Spinal cord (tissue), 10 donors: ENCODE measurements around the gene STAT5B. TPM values are rescaled to one million over a fixed set of nuclear protein-coding genes. Genes with fewer than 3 reads are reported as not detected.
A peak's percentile ranks its signal among the peaks of the same experiment; 100 is the strongest.
"Not testable (repeated sequence)": the region's sequence is repeated elsewhere in the genome, so short reads cannot be mapped to it uniquely, and the experiment has no call there.

Source experiments
- DNase-seq, 6 donors: peaks; one replicate each; pipeline versions ENCODE4 v3.0.0 to v3.0.0-alpha.2; 2013 to 2015; ENCODE audit warnings: low spot score in 6 of 6, low read depth in 4 of 6
- H3K27ac ChIP-seq: one replicate; pipeline ENCODE4 v1.5.1; 2013; ENCODE audit warnings: low read depth, low read length, control low read depth
- H3K27me3 ChIP-seq: one replicate; pipeline ENCODE4 v1.6.1; 2013; ENCODE audit warnings: low read length; ENCODE audit not compliant: control insufficient read depth, insufficient read depth
- H3K36me3 ChIP-seq: one replicate; pipeline ENCODE4 v1.6.1; 2013; ENCODE audit warnings: low read length; ENCODE audit not compliant: control insufficient read depth, insufficient read depth
- H3K4me1 ChIP-seq: one replicate; pipeline ENCODE4 v1.6.1; 2013; ENCODE audit warnings: low read length; ENCODE audit not compliant: control insufficient read depth, insufficient read depth
- H3K4me3 ChIP-seq: one replicate; pipeline ENCODE4 v1.5.1; 2013; ENCODE audit warnings: low read depth, low read length, control low read depth
- H3K9me3 ChIP-seq: one replicate; pipeline ENCODE4 v1.6.1; 2013; ENCODE audit warnings: low read length; ENCODE audit not compliant: control insufficient read depth, insufficient read depth
- WGBS: methylation state at CpG from one replicate; pipeline ENCODE4 v1.1.5; 2013; ENCODE audit warnings: missing lambda C conversion rate; ENCODE audit not compliant: insufficient coverage; 5-methylcytosine and 5-hydroxymethylcytosine counted together
- polyA plus RNA-seq, 2 donors: library from polyadenylated mRNA; unstranded; fragments of 120-200 nt; gene quantifications; one replicate each; pipeline ENCODE4 v1.2.1, GENCODE V29; 2013; ENCODE audit not compliant: insufficient read length in 2 of 2
- total RNA-seq, 2 donors: library from RNA; depleted of rRNA in 1 of 2; stranded (reverse); fragments of 120-200 nt in 1 of 2; fragments of >200 nt in 1 of 2; gene quantifications; one replicate each; pipeline versions ENCODE4 v1.2.3 to v1.2.4, GENCODE V29; 2013 to 2014
- donor health status: healthy.

Gene STAT5B
- total and polyA plus RNA-seq, 4 donors = 27.2 to 44.1 (median 32.0) TPM

DNA sequence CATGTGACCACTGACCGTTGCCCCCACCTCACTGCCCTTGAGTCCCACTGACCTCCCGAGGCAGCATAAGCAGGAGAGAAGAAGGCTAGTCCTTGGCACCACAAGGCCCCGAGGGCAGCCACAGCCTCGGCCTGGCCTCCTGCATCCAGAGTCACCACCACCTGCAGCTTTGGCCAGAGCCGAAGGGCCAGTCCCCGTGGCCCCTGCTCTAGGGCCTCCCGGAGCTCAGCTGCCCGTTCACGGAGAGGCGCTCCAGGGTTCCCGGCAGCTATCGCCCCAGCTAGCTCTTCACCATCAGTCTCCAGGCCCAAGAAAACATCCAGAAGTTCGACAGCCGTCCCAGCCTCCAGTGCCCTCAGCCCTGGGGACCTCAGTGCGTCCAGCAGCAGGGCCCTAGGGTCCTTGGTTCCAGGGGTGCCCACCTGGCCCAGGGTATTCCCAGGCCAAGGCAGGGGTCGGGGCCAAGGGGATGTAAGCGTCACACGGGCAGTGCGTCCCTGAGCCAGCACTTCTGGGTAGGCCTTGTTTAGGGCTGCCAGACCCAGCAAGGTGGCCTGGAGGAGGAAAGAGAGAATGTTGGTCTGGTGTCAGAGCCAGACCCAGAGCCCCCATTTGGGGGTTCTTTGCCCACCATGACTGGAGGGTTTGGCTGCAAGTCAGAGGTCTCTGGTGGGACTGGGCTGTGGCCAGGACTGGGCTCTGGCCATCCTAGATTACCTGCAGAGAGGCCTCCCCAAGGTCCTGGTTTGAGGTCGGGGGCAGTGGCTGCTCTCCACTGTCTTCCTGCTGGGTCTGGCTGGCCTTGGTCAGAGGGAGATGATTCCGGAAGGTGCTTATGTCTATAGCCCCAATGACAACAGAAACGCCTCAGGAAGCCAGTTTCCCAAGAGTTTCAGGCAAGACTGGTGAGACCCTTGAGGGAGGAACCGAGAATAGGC is 83.7 kb downstream of the STAT5B start:
- no peak overlapping the region for H3K27ac ChIP-seq
- no peak overlapping the region for H3K4me3 ChIP-seq
- H3K4me1 ChIP-seq = peaks cover 20% of the 10 kb centered on the region
- H3K36me3 ChIP-seq = peaks cover 22% of the 10 kb centered on the region
- H3K9me3 ChIP-seq = no peaks in the 10 kb centered on the region
- 89% methylated on average over 23 of the region's 23 CpGs for WGBS
- H3K27me3 ChIP-seq = no peaks in the 10 kb centered on the region
- DNase-seq = no peak

DNA sequence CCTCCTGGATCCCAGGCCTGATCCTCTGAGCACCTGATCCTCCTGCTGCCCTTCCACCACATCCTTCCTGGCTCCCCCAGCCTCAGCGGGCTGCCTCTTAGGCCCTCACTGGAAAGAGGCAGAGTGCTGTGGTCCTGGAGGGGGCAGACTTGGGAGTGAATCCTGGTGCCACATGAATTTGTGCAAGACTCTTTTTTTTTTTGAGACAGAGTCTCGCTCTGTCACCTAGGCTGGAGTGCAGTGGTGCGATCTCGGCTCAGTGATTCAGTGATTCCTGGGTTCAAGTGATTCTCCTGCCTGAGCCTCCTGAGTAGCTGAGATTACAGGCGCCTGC is 84.9 kb downstream of the STAT5B start:
- H3K27ac ChIP-seq = no peak overlapping the region
- no peaks in the 10 kb centered on the region for H3K27me3 ChIP-seq
- no peaks in the 10 kb centered on the region for H3K9me3 ChIP-seq
- DNase-seq = no peak
- H3K36me3 ChIP-seq = peaks cover 22% of the 10 kb centered on the region
- WGBS = 97% methylated on average over 4 of the region's 5 CpGs
- H3K4me3 ChIP-seq = no peak overlapping the region
- H3K4me1 ChIP-seq = peaks cover 20% of the 10 kb centered on the region

DNA sequence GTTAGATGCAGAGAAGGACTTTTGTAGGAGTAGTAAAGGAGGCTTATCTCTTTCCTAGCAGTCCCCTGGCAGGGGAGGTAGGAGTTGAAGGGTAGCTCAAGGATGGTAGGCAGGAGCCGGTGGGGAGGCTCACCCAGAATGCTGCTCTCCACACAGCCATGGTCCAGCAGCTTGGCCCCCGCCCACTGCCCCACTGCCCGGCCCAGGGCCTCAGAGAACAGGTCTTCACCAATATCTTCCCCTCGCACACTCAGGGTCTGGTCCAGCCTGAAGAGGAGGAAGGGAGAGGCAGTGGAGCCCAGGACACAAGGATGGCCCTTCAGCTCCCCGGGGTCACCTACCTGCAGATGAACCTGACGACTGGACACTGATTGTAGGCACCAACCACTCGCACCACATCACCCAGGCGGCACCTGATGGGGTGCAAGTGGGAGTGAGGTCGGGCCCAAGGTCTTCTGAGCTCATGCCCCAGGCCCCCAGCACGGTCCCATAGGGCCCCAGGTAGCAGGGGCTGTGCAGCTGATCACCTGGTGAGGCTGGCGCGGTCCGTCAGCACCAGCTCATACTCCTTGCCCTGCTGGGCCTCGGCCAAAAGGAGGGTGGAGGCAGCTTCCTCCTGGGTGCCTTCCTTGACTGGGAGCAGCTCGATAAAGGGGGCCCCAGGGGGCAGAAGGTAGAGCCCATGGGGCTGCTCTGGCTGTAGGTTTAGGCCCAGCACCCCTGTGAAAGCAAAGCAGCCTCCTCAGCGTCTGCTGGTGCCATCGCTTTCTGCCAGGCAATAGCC is 85.5 kb downstream of the STAT5B start:
- H3K9me3 ChIP-seq = no peaks in the 10 kb centered on the region
- no peak overlapping the region for H3K27ac ChIP-seq
- peaks cover 22% of the 10 kb centered on the region for H3K36me3 ChIP-seq
- 81% methylated on average over 12 of the region's 17 CpGs for WGBS
- H3K4me1 ChIP-seq = peaks cover 20% of the 10 kb centered on the region
- DNase-seq = no peak
- no peak overlapping the region for H3K4me3 ChIP-seq
- H3K27me3 ChIP-seq = no peaks in the 10 kb centered on the region

DNA sequence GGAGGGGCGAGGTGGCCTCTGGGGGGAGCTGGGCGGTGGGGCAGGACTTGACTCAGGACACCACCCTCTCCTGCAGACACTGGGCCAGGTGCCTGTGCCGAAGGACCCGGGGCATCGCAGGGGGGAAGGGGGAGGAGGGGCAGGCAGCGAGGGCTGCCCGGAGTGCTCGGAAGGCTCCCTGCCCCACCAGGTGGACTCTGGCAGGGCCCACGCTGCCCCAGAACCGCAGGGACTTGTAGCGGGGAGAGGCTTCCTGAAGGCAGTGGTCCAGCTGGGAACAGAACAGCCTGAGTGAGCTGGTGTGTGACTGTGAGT is 86.6 kb downstream of the STAT5B start:
- Histone ChIP-seq H3K36me3 (peaks cover 22% of the 10 kb centered on the region), H3K4me3 (no peak overlapping the region), H3K27me3 (no peaks in the 10 kb centered on the region), H3K27ac (no peak overlapping the region), H3K4me1 (peaks cover 18% of the 10 kb centered on the region), H3K9me3 (no peaks in the 10 kb centered on the region)
- 78% methylated on average over 10 of the region's 11 CpGs for WGBS
- DNase-seq = no peak

DNA sequence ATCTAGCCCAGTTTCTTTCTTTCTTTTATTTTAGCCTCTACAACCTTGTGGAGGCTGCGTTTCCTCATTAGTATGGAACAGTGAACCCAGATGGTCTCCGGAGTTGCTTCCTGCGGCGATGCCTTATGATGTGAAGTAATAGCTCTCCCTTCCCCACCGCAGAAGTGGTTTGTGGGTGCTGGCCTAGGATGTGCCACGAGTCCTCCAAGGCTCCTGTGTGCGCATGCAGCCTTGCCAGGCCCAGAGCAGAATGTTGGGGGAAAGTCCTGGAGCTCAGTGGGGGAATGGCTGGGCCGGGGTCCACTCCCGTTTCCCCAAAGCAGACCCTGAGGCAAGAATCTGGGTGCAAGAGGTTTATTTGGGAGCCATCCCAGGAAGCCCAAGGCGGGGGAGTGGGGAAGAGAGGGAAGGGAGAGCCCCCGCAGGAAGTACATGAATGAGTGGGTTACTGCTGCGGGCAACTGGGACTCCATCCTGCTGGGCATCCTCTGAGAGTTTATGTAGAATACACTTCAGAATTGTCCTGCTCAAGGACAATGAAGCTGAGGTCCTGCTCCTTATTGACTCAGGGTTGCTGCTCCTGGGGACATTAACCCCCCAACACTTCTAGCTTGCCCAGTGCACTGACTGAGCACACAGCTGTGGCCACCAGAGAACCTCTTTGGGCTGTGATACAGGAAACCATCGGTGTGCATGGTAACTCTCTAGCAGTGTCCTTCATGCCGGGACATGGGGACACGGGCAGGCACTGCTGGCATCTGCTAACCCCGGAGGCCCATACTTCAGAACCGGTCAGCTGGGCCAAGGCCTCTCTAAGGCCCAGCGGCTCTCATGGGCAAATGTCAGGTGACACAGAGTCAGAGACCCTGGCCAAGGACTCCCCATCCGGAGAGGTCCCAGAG is 87.2 kb downstream of the STAT5B start:
- DNase-seq = peak in 1 of 6 donors; percentile 35
- Histone ChIP-seq H3K4me1 (peaks cover 17% of the 10 kb centered on the region), H3K9me3 (no peaks in the 10 kb centered on the region), H3K36me3 (peaks cover 22% of the 10 kb centered on the region), H3K27ac (no peak overlapping the region), H3K27me3 (no peaks in the 10 kb centered on the region), H3K4me3 (no peak overlapping the region)
- 81% methylated on average over 14 of the region's 19 CpGs for WGBS

DNA sequence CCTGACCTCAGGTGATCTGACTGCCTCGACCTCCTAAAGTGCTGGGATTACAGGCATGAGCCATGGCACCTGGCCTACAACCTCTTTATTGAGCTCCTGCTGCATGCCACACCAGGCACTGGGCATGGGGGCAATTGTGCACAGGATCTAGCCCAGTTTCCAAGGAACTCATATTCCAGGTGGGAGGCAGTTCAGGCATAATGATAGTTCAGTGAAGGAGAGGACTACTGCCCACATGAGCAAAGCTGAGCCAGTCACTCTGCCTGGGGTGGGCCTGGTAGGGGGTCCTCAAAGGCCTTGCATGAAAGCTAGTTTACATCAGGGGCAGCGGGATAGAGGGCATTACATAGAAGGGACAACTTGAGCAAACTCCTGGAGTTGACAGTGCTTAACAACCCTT is 88.4 kb downstream of the STAT5B start:
- H3K9me3 ChIP-seq = no peaks in the 10 kb centered on the region
- H3K27ac ChIP-seq = no peak overlapping the region
- no peaks in the 10 kb centered on the region for H3K27me3 ChIP-seq
- H3K36me3 ChIP-seq = peaks cover 22% of the 10 kb centered on the region
- no peak for DNase-seq
- 80% methylated on average over 2 of the region's 2 CpGs for WGBS
- H3K4me3 ChIP-seq = no peak overlapping the region
- peaks cover 16% of the 10 kb centered on the region for H3K4me1 ChIP-seq

DNA sequence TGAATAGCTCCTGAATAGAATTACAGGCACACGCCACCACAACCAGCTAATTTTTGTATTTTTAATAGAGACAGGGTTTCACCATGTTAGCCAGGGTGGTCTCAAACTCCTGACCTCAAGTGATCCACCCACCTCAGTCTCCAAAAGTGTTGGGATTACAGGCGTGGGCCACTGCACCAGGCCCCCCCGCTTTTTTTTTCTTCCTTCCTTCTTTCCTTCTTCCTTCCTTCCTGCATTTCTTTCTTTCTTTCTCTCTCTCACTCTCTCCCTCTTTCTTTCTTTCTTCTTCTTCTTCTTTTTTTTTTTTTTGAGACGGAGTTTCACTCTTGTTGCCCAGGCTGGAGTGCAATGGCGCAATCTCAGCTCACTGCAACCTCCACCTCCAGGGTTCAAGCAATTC is 90.0 kb downstream of the STAT5B start:
- not testable (repeated sequence) for H3K9me3 ChIP-seq, DNase-seq, H3K27ac ChIP-seq, H3K27me3 ChIP-seq, H3K4me3 ChIP-seq
- Histone ChIP-seq H3K4me1 (peaks cover 19% of the 10 kb centered on the region), H3K36me3 (peaks cover 15% of the 10 kb centered on the region)
- 93% methylated on average over 2 of the region's 5 CpGs for WGBS

DNA sequence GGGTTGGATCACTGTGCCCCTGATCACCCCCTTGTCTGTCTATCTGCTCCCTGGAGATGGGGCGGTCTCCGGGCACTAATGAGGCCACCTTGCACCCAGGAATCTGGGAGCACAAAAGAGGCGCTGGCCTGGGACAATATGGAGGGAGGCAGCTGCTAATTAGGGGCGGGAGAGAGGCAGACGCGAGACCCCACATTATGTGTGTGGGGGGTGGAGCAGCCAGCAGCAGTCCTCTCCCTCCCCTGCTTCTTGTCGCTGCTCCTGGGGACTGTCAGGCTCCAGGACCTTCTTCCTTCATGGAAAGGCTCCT is 90.6 kb downstream of the STAT5B start:
- H3K9me3 ChIP-seq = no peaks in the 10 kb centered on the region
- peaks cover 25% of the 10 kb centered on the region for H3K4me1 ChIP-seq
- peaks cover 11% of the 10 kb centered on the region for H3K27me3 ChIP-seq
- peaks cover 8% of the 10 kb centered on the region for H3K36me3 ChIP-seq
- no peak overlapping the region for H3K27ac ChIP-seq
- H3K4me3 ChIP-seq = no peak overlapping the region
- 39% methylated on average over 3 of the region's 7 CpGs for WGBS
- DNase-seq = no peak

DNA sequence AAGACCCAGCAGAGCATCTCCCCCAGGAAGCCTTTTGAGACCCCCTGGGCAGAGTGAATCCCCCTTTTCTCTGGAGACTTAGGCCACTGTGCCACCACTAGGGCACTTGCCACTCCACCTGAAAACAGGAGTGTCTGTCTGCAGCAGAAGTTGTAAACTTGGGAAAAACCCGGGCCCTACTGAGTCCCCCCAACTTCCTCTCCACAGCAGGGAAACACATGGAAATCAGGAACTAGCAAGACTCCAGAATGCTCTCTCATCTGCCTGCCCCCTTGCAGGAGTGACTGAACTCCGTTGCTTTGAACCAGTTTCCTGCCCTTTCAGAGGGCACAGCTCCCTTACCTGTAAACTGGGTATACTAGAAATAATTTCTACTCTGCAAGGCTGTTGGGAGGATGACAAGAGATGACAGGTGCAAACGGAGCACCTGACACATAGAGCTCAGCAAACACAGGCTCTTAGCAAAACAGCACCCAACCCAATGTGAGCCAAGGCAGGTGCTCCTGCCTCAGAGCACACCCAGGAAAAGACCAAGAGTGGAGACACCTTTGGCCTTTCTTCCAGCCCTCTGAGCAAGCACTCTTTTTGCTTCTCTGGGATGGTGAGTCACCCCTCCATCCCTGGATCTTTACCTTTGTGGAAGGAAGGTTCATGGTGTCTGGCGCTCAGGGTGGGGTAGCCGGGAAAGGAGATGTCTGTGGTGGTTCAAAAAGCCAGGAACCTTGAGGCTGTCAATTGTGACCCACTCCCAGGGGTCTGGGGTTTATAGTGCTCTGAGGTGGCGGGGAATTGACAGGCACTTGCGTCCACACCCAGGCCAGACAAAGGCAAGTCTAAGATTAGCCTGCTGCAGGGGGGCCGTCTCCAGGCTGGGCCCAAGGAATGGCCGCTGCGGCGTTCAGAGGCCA is 91.2 kb downstream of the STAT5B start, which contains the start of gene HCRT:
Gene HCRT (minus strand): TSS at position 740 of the 908 bp plus-strand sequence. CDS start 87 bp downstream, at position 653.
- DNase-seq = no peak
- 49% methylated on average over 8 of the region's 11 CpGs for WGBS
- Histone ChIP-seq H3K27ac (peak within 1 kb of the TSS; percentile 15), H3K9me3 (no peaks in the 10 kb centered on the region), H3K4me3 (peak within 1 kb of the TSS; percentile 61), H3K36me3 (peaks cover 6% of the 10 kb centered on the region), H3K27me3 (peaks cover 16% of the 10 kb centered on the region), H3K4me1 (peaks cover 31% of the 10 kb centered on the region)
